Measurements from ENCODE around the gene BCAM.
"Not testable (repeated sequence)": the region's sequence is repeated elsewhere in the genome, so short reads cannot be mapped to it uniquely, and the experiment has no call there.

BCAM gene

GRCh38 chr19:44856421-44857083 lies 47.6 kb downstream of the BCAM start:
- no peak for DNase-seq

- no peak for DNase-seq
Observed at GRCh38 chr19:44857837-44858236, 48.9 kb downstream of the BCAM start.

GRCh38 chr19:44861576-44861975 lies 52.7 kb downstream of the BCAM start:
- not testable (repeated sequence) for DNase-seq

GRCh38 chr19:44863990-44864389 lies 55.1 kb downstream of the BCAM start:
- no peak for DNase-seq

GRCh38 chr19:44865196-44865767 lies 56.4 kb downstream of the BCAM start:
- DNase-seq: no peak

- no peak for DNase-seq
Observed at GRCh38 chr19:44866664-44867063, 57.8 kb downstream of the BCAM start.

GRCh38 chr19:44867578-44867977 lies 58.7 kb downstream of the BCAM start:
- no peak for DNase-seq

GRCh38 chr19:44869733-44870470 lies 61.0 kb downstream of the BCAM start:
- no peak for DNase-seq
